Mesenchymal stem cell (in vitro differentiated cells and primary cell): ENCODE results near the gene MAP3K9.

Experiments
- DNase-seq: peaks from one replicate; pipeline ENCODE4 v3.0.0-alpha.2; 2013
- H2AFZ ChIP-seq: one replicate; pipeline ENCODE4 v1.6.1; 2013; ENCODE audit warnings: low read depth, mild to moderate bottlenecking, control low read depth, inconsistent platforms, low read length, moderate library complexity
- H2AK5ac ChIP-seq: 2 replicates; pipeline ENCODE4 v1.6.1; 2013; ENCODE audit warnings: low read length, moderate library complexity, mild to moderate bottlenecking, inconsistent platforms; ENCODE audit not compliant: severe bottlenecking
- H2BK120ac ChIP-seq: one replicate; pipeline ENCODE4 v1.6.1; 2013; ENCODE audit warnings: low read depth, mild to moderate bottlenecking, inconsistent platforms, low read length, moderate library complexity
- H2BK12ac ChIP-seq, 2 experiments: one replicate each; pipeline ENCODE4 v1.6.1; 2013; ENCODE audit warnings: inconsistent platforms in 2 of 2, low read length in 2 of 2, mild to moderate bottlenecking in 2 of 2, moderate library complexity in 2 of 2, control low read depth in 1 of 2
- H2BK15ac ChIP-seq: one replicate; pipeline ENCODE4 v1.6.1; 2013; ENCODE audit warnings: mild to moderate bottlenecking, low read depth, inconsistent platforms; ENCODE audit not compliant: poor library complexity, severe bottlenecking
- H2BK5ac ChIP-seq: 2 replicates; pipeline ENCODE4 v1.6.1; 2013; ENCODE audit warnings: low read depth, mild to moderate bottlenecking, low read length, control low read depth, inconsistent platforms; ENCODE audit not compliant: poor library complexity, severe bottlenecking
- H3K14ac ChIP-seq, 2 experiments: one replicate each; pipeline ENCODE4 v1.6.1; 2013; ENCODE audit warnings: inconsistent platforms in 2 of 2, low read length in 2 of 2, control low read depth in 1 of 2, mild to moderate bottlenecking in 1 of 2, moderate library complexity in 1 of 2
- H3K18ac ChIP-seq, 2 experiments: one replicate each; pipeline ENCODE4 v1.6.1; 2013; ENCODE audit warnings: inconsistent platforms in 2 of 2, low read length in 2 of 2, control low read depth in 1 of 2, low read depth in 1 of 2, mild to moderate bottlenecking in 1 of 2
- H3K23ac ChIP-seq, 2 experiments: one replicate each; pipeline ENCODE4 v1.6.1; 2013; ENCODE audit warnings: inconsistent platforms in 2 of 2, low read length in 2 of 2, mild to moderate bottlenecking in 2 of 2, moderate library complexity in 2 of 2, control low read depth in 1 of 2
- H3K27ac ChIP-seq: 2 replicates; pipeline ENCODE4 v1.5.1; 2013; ENCODE audit warnings: mild to moderate bottlenecking, moderate library complexity, low read length, control low read depth, inconsistent platforms; ENCODE audit not compliant: poor library complexity, severe bottlenecking
- H3K27me3 ChIP-seq, 2 experiments: 2 replicates each; pipeline versions ENCODE4 v1.6.1 to v1.7.0; 2013; ENCODE audit warnings: low read length in 2 of 2, mild to moderate bottlenecking in 2 of 2, moderate library complexity in 2 of 2, control low read depth in 1 of 2, inconsistent platforms in 1 of 2; ENCODE audit not compliant: control insufficient read depth in 1 of 2, insufficient read depth in 1 of 2
- H3K36me3 ChIP-seq, 2 experiments: 2 replicates each; pipeline versions ENCODE4 v1.6.1 to v1.7.0; 2013; ENCODE audit warnings: low read length in 2 of 2, control low read depth in 1 of 2, inconsistent platforms in 1 of 2, low read depth in 1 of 2, mild to moderate bottlenecking in 1 of 2; ENCODE audit not compliant: insufficient read depth in 2 of 2, control insufficient read depth in 1 of 2
- H3K4ac ChIP-seq, 2 experiments: one replicate each; pipeline ENCODE4 v1.6.1; 2013; ENCODE audit warnings: inconsistent platforms in 2 of 2, low read length in 2 of 2, mild to moderate bottlenecking in 2 of 2, moderate library complexity in 2 of 2, control low read depth in 1 of 2, low read depth in 1 of 2
- H3K4me1 ChIP-seq: 2 replicates; pipeline ENCODE4 v1.6.1; 2013; ENCODE audit warnings: low read depth, low read length, control low read depth; ENCODE audit not compliant: control insufficient read depth, insufficient read depth
- H3K4me2 ChIP-seq: 2 replicates; pipeline ENCODE4 v1.6.1; 2013; ENCODE audit warnings: low read length, mild to moderate bottlenecking, inconsistent platforms; ENCODE audit not compliant: poor library complexity, severe bottlenecking
- H3K4me3 ChIP-seq, 2 experiments: 2 replicates each; pipeline versions ENCODE4 v1.5.1 to v1.7.0; 2013; ENCODE audit warnings: low read length in 2 of 2, mild to moderate bottlenecking in 2 of 2, control low read depth in 1 of 2, low read depth in 1 of 2; ENCODE audit not compliant: insufficient read depth in 1 of 2
- H3K79me1 ChIP-seq: replicated peaks from 2 replicates; pipeline ENCODE4 v1.6.1; 2013; ENCODE audit warnings: mild to moderate bottlenecking, control low read depth, low read length, inconsistent platforms; ENCODE audit not compliant: poor library complexity, severe bottlenecking
- H3K9ac ChIP-seq: 2 replicates; pipeline ENCODE4 v1.7.0; 2013; ENCODE audit warnings: mild to moderate bottlenecking, low read length, moderate library complexity
- H3K9me3 ChIP-seq: 2 replicates; pipeline ENCODE4 v1.7.0; 2013; ENCODE audit warnings: mild to moderate bottlenecking, low read length; ENCODE audit not compliant: control insufficient read depth
- H4K8ac ChIP-seq: one replicate; pipeline ENCODE4 v1.6.1; 2013; ENCODE audit warnings: inconsistent platforms, mild to moderate bottlenecking, low read length, moderate library complexity
- H4K91ac ChIP-seq: one replicate; pipeline ENCODE4 v1.6.1; 2013; ENCODE audit warnings: mild to moderate bottlenecking, low read length, inconsistent platforms
- WGBS: methylation state at CpG from one replicate; pipeline ENCODE4 v1.1.7; 2013; ENCODE audit warnings: mixed read lengths; 5-methylcytosine and 5-hydroxymethylcytosine counted together

MAP3K9 gene

GRCh38 chr14:70832561-70833305 lies 23.4 kb upstream of the MAP3K9 start:
- WGBS: 80% methylated on average over 16 of the region's 16 CpGs
- peak overlapping the region; percentile 0 for H3K9ac ChIP-seq
- H2AK5ac ChIP-seq: no peak overlapping the region
- no peak overlapping the region for H3K14ac ChIP-seq
- H4K91ac ChIP-seq: no peak overlapping the region
- H3K9me3 ChIP-seq: no peaks in the 10 kb centered on the region
- no peaks in the 10 kb centered on the region for H3K79me1 ChIP-seq
- no peak overlapping the region for H3K4me2 ChIP-seq
- no peak for DNase-seq
- no peak overlapping the region for H4K8ac ChIP-seq
- no peaks in the 10 kb centered on the region for H3K27me3 ChIP-seq
- H2BK12ac ChIP-seq: no peak overlapping the region
- no peak overlapping the region for H2AFZ ChIP-seq
- no peak overlapping the region for H3K4me3 ChIP-seq
- H2BK15ac ChIP-seq: no peak overlapping the region
- H3K4me1 ChIP-seq: no peaks in the 10 kb centered on the region
- no peak overlapping the region for H3K23ac ChIP-seq
- H2BK5ac ChIP-seq: no peak overlapping the region
- no peak overlapping the region for H2BK120ac ChIP-seq
- no peak overlapping the region for H3K18ac ChIP-seq
- no peak overlapping the region for H3K27ac ChIP-seq
- no peaks in the 10 kb centered on the region for H3K36me3 ChIP-seq
- no peak overlapping the region for H3K4ac ChIP-seq

GRCh38 chr14:70830998-70831781 lies 21.9 kb upstream of the MAP3K9 start:
- no peak overlapping the region for H3K14ac ChIP-seq
- no peak overlapping the region for H3K4me2 ChIP-seq
- H3K18ac ChIP-seq: no peak overlapping the region
- H3K4me1 ChIP-seq: no peaks in the 10 kb centered on the region
- no peak overlapping the region for H2BK120ac ChIP-seq
- no peak for DNase-seq
- no peak overlapping the region for H2AK5ac ChIP-seq
- no peak overlapping the region for H3K9ac ChIP-seq
- H3K4me3 ChIP-seq: no peak overlapping the region
- no peak overlapping the region for H3K23ac ChIP-seq
- H4K8ac ChIP-seq: no peak overlapping the region
- H3K27me3 ChIP-seq: no peaks in the 10 kb centered on the region
- no peaks in the 10 kb centered on the region for H3K79me1 ChIP-seq
- no peak overlapping the region for H4K91ac ChIP-seq
- H3K9me3 ChIP-seq: no peaks in the 10 kb centered on the region
- H2BK15ac ChIP-seq: no peak overlapping the region
- H3K27ac ChIP-seq: no peak overlapping the region
- WGBS: 60% methylated on average over 5 of the region's 5 CpGs
- H2BK12ac ChIP-seq: no peak overlapping the region
- H3K36me3 ChIP-seq: no peaks in the 10 kb centered on the region
- H3K4ac ChIP-seq: no peak overlapping the region
- H2AFZ ChIP-seq: no peak overlapping the region
- no peak overlapping the region for H2BK5ac ChIP-seq

- Histone ChIP-seq H3K9ac (no peak overlapping the region), H2BK5ac (no peak overlapping the region), H4K8ac (no peak overlapping the region), H3K23ac (no peak overlapping the region), H3K27ac (no peak overlapping the region), H2BK15ac (no peak overlapping the region), H3K4me2 (no peak overlapping the region), H2BK12ac (no peak overlapping the region), H3K36me3 (no peaks in the 10 kb centered on the region), H3K79me1 (no peaks in the 10 kb centered on the region), H3K4ac (no peak overlapping the region), H2AFZ (no peak overlapping the region), H3K27me3 (no peaks in the 10 kb centered on the region), H3K9me3 (no peaks in the 10 kb centered on the region), H2BK120ac (no peak overlapping the region), H3K18ac (no peak overlapping the region), H2AK5ac (no peak overlapping the region), H3K4me3 (no peak overlapping the region), H4K91ac (no peak overlapping the region), H3K4me1 (no peaks in the 10 kb centered on the region), H3K14ac (no peak overlapping the region)
- DNase-seq: no peak
- WGBS: 100% methylated on average over 1 of the region's 3 CpGs
Measured at GRCh38 chr14:70828188-70828587, 18.9 kb upstream of the MAP3K9 start.

- Histone ChIP-seq H3K4me2 (no peak overlapping the region), H2AK5ac (peak overlapping the region; percentile 19), H3K4me3 (no peak overlapping the region), H2BK120ac (no peak overlapping the region), H3K36me3 (no peaks in the 10 kb centered on the region), H3K9ac (no peak overlapping the region), H2AFZ (no peak overlapping the region), H3K14ac (no peak overlapping the region), H3K27me3 (no peaks in the 10 kb centered on the region), H3K79me1 (no peaks in the 10 kb centered on the region), H2BK12ac (peak overlapping the region in 1 of 2 experiments; percentile 14), H3K9me3 (no peaks in the 10 kb centered on the region), H2BK5ac (no peak overlapping the region), H3K27ac (no peak overlapping the region), H4K91ac (no peak overlapping the region), H4K8ac (no peak overlapping the region), H3K18ac (no peak overlapping the region), H3K23ac (no peak overlapping the region), H2BK15ac (no peak overlapping the region), H3K4me1 (peaks cover 2% of the 10 kb centered on the region), H3K4ac (no peak overlapping the region)
- DNase-seq: no peak
- WGBS: 93% methylated on average over 6 of the region's 6 CpGs
Measured at GRCh38 chr14:70827752-70828151, 18.4 kb upstream of the MAP3K9 start.
